HAP-1 (cell line): ENCODE data around the gene NOTUM.

Experiments used
- DNase-seq, 2 experiments: peaks; one replicate each; pipeline ENCODE4 v3.0.0-alpha.2; 2016 to 2020; ENCODE audit warnings: low spot score in 2 of 2
- H3K27me3 ChIP-seq: fragments of 250-450 bp; sonication (Bioruptor Pico); 2 replicates; pipeline ENCODE4 v1.5.1; 2020; ENCODE audit warnings: low read depth, mild to moderate bottlenecking, moderate library complexity
- H3K36me3 ChIP-seq: fragments of 250-450 bp; sonication (Bioruptor Pico); replicated peaks from 2 replicates; pipeline ENCODE4 v1.5.1; 2020; ENCODE audit warnings: mild to moderate bottlenecking
- H3K4me1 ChIP-seq: fragments of 250-450 bp; sonication (Bioruptor Pico); 2 replicates; pipeline ENCODE4 v1.5.1; 2020; ENCODE audit warnings: mild to moderate bottlenecking
- H3K4me3 ChIP-seq: fragments of 250-450 bp; sonication (Bioruptor Pico); 2 replicates; pipeline ENCODE4 v1.5.1; 2020; ENCODE audit warnings: mild to moderate bottlenecking, moderate library complexity
- H3K9me3 ChIP-seq: fragments of 250-450 bp; sonication (Bioruptor Pico); 2 replicates; pipeline ENCODE4 v1.5.1; 2020; ENCODE audit warnings: mild to moderate bottlenecking, moderate library complexity
- in situ Hi-C: fragments of 300-500 bp; cut with MboI; formaldehyde crosslinking; loops from 3 replicates; pipeline ENCODE4 v1.14.3; 2020; ENCODE audit warnings: low sequenced_read_pairs, inconsistent platforms, mixed read lengths

NOTUM gene

GRCh38 chr17:81934850-81935708 lies 25.9 kb downstream of the NOTUM start:
- no peak for DNase-seq
- no peaks in the 10 kb centered on the region for H3K9me3 ChIP-seq
- peaks cover 36% of the 10 kb centered on the region for H3K36me3 ChIP-seq
- no peaks in the 10 kb centered on the region for H3K27me3 ChIP-seq
- H3K4me3 ChIP-seq: no peak overlapping the region
- H3K4me1 ChIP-seq: peaks cover 9% of the 10 kb centered on the region
- in situ Hi-C loops: no loop called here

- H3K4me3 ChIP-seq: no peak overlapping the region
- H3K27me3 ChIP-seq: no peaks in the 10 kb centered on the region
- in situ Hi-C loops: no loop called here
- H3K9me3 ChIP-seq: no peaks in the 10 kb centered on the region
- H3K36me3 ChIP-seq: peaks cover 36% of the 10 kb centered on the region
- DNase-seq: no peak
- H3K4me1 ChIP-seq: peaks cover 9% of the 10 kb centered on the region
Measured at GRCh38 chr17:81934098-81934757, 26.8 kb downstream of the NOTUM start.

DNA sequence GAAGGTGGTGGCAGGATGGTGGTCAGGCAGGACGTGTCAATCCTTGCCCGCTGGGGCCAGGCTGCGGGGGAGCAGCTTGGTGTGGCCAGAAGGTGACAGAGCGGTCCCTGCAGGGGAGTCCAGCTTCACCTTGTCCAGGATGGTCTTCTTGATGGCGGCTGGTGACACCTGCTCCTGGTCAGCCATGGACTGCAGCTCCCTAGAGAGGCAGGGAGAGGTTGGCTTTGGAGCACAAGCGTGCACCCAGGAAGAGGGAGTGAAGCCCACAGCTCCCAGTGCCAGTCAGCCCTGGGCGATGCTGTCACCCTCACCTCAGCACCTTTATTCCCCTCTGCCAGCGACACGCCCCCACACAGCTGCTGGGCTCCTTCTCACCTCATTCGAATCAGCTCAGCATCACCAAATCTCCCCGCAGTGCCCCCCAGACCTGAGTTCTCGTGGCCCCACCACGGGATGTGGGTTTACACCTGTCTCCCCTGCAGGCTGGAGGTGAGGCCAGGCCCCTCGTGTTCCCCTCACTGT lies 27.7 kb downstream of the NOTUM start:
- H3K4me3 ChIP-seq: no peak overlapping the region
- in situ Hi-C loops: no loop called here

GRCh38 chr17:81932333-81932983 lies 28.5 kb downstream of the NOTUM start:
- in situ Hi-C loops: no loop called here
- peaks cover 6% of the 10 kb centered on the region for H3K4me1 ChIP-seq

More for the DNA sequence above, 27.7 kb downstream of the NOTUM start:
- peaks cover 36% of the 10 kb centered on the region for H3K36me3 ChIP-seq
- H3K9me3 ChIP-seq: no peaks in the 10 kb centered on the region
- peaks cover 9% of the 10 kb centered on the region for H3K4me1 ChIP-seq
- no peaks in the 10 kb centered on the region for H3K27me3 ChIP-seq
- DNase-seq: no peak

DNA sequence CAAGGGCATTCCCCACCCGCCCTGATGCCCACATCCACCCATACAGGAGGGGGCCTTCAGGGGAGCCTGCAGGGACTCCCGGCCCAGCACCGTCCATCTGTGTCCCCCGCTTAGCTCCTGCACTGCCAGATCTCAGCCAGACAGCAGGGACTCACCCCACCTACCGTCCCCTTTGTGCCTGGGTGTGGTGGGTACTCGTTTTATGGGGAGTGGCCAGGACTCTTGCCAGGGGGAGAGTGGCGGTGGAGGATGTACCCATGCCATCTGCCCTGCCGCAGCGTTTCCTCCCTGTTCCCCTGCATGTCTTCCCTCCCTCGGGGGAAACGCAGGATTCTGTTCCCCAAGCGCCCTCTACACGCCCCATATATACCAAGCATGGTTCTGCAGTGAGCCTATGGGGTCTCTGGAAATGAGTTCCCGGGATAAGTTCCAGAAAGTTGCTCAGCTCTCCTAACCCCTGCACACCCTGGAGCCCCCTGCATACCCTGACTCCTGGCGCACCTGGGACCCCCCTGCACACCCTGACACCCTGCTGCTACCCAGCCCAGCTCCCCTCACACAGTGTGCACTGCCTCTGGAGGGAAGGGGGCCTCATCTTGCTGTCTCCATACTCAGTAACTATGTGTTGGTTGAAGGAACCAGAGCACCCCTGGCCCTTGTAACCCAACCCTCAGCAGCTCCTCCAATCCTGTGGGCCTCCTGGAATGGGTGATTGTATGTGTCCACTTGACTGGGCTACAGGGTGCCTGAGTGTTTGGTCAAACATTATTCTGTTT lies 29.2 kb downstream of the NOTUM start:
- Histone ChIP-seq H3K27me3 (no peaks in the 10 kb centered on the region), H3K4me3 (no peak overlapping the region), H3K4me1 (peaks cover 4% of the 10 kb centered on the region), H3K9me3 (no peaks in the 10 kb centered on the region), H3K36me3 (peaks cover 36% of the 10 kb centered on the region)
- DNase-seq: no peak
- in situ Hi-C loops: no loop called here

More at GRCh38 chr17:81932333-81932983, 28.5 kb downstream of the NOTUM start:
- Histone ChIP-seq H3K4me3 (no peak overlapping the region), H3K27me3 (no peaks in the 10 kb centered on the region), H3K36me3 (peaks cover 36% of the 10 kb centered on the region), H3K9me3 (no peaks in the 10 kb centered on the region)
- DNase-seq: no peak

DNA sequence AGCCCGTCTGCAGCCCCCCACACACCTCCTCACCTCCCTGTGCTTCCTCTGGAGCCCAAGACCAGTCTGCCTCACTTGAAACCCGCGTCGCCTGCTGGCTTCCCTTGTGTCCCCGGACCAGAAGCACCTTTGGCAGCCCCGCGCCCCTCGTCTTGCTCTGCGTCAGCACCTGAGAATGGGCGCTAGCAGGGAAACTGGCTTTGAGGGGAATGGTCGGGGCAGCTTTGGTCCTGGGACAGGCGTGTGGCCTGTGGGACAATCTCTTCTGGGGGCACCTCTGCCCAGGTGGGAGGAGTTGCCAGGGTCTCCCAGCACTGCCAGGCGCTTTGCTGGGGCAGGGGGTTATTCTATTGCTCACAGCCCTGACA lies 29.8 kb downstream of the NOTUM start:
- in situ Hi-C loops: no loop called here
- peaks cover 6% of the 10 kb centered on the region for H3K4me1 ChIP-seq

GRCh38 chr17:81930142-81931125 lies 30.6 kb downstream of the NOTUM start:
- H3K4me3 ChIP-seq: no peak overlapping the region
- H3K4me1 ChIP-seq: peaks cover 3% of the 10 kb centered on the region; the same call in 1 of the 2 replicates
- no peaks in the 10 kb centered on the region for H3K27me3 ChIP-seq
- H3K36me3 ChIP-seq: peaks cover 30% of the 10 kb centered on the region
- in situ Hi-C loops: no loop called here
- H3K9me3 ChIP-seq: no peaks in the 10 kb centered on the region
- DNase-seq: no peak

More for the DNA sequence above, 29.8 kb downstream of the NOTUM start:
- no peak for DNase-seq
- Histone ChIP-seq H3K27me3 (no peaks in the 10 kb centered on the region), H3K36me3 (peaks cover 36% of the 10 kb centered on the region), H3K9me3 (no peaks in the 10 kb centered on the region), H3K4me3 (no peak overlapping the region)

DNA sequence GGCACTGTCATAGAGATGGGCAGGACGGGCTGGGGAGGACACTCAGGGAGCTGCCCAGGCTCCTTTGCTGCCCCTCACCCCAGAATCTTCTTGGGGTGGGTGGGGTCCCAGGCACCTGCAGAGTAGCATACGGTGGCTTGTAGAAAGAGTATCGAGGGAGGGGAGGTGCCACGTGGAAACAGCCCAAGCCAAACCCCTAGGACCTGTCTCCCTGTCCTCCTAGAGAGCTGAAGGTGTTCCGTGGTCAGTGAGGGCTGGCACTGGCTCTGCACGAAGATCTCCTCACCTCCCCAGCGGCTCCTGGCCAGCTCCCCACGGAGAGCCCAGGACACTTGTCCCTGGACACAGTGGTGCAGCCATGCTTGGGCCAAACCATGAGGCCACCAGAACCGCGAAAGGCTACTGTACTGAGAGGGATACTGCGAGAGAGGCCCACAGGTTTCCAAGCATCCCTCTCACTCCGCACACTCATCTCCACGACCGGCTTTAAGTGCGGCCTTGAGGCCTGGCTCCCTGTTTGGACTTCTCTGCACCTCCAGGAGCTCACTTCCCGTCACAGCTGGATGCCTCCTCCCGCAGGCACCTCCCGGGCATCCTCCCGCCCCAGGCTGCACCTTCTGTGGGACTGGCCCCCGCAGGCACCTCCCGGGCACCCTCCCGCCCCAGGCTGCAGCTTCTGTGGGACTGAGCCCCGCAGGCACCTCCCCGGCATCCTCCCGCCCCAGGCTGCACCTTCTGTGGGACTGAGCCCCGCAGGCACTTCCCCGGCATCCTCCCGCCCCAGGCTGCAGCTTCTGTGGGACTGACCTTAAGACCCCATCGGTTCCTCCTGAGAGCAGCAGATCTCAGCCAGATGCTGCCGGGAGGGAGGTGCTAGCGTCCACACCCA lies 31.5 kb downstream of the NOTUM start:
- no peak for DNase-seq
- H3K36me3 ChIP-seq: peaks cover 21% of the 10 kb centered on the region
- no peaks in the 10 kb centered on the region for H3K9me3 ChIP-seq
- peaks cover 3% of the 10 kb centered on the region; the same call in 1 of the 2 replicates for H3K4me1 ChIP-seq
- no peaks in the 10 kb centered on the region for H3K27me3 ChIP-seq
- in situ Hi-C loops: loop anchor here (5.0 kb wide), 1 partner anchor 93 kb away; the partner anchor contains the start of genes CENPX and LRRC45
- H3K4me3 ChIP-seq: no peak overlapping the region

DNA sequence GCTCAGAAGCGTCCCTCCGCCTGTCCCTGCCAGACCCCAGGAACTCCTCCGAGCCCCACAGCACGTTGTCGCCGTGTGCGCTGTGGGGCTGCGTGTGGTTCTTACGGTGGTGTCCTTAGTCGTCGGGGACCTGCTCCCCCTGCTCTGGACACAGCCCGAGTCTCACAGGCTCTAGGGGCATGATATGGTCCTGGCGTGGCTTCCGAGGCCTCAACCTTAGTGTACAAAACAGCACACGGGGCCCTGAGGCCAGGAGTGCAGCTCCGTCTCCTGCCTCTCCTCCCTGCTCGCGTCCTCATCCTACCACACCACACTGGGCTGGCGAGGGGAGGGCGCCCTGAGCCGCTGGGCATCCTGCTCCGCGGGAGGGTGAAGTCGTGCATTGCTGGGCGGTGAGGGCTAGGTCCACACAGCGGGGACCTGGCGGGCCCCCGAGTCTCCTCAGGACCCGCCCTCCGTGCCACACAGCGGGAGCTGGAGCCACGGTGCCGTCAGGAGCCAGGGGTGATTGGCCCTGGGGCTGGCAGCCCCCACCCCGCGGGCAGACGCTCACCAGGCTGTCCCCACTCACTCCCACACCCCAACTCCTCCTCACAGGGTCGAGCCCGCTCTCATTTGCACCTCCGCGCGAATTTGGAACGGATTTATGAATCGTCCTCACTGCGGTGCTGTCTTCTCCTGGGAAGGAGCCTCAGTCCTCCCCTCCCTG lies 32.3 kb downstream of the NOTUM start:
- DNase-seq: no peak
- peaks cover 13% of the 10 kb centered on the region for H3K36me3 ChIP-seq
- in situ Hi-C loops: loop anchor here (5.0 kb wide), 1 partner anchor 94 kb away; the partner anchor contains the start of genes CENPX and LRRC45

GRCh38 chr17:81927653-81928543 lies 33.1 kb downstream of the NOTUM start, which contains the start of gene MAFG:
Gene MAFG (minus strand): TSS chr17:81927735. CDS start chr17:81923185, 4,550 bp downstream.
- Histone ChIP-seq H3K4me3 (peak within 1 kb of the TSS; percentile 56), H3K4me1 (peaks cover 11% of the 10 kb centered on the region; the same call in 1 of the 2 replicates), H3K9me3 (no peaks in the 10 kb centered on the region), H3K27me3 (no peaks in the 10 kb centered on the region), H3K36me3 (peaks cover 5% of the 10 kb centered on the region)
- in situ Hi-C loops: loop anchor here (5.0 kb wide), 1 partner anchor 94 kb away; the partner anchor contains the start of genes CENPX and LRRC45
- peak; percentile 89 to 94 for DNase-seq

More for the DNA sequence above, 32.3 kb downstream of the NOTUM start:
- Histone ChIP-seq H3K9me3 (no peaks in the 10 kb centered on the region), H3K4me3 (peak overlapping the region; percentile 40), H3K4me1 (peaks cover 7% of the 10 kb centered on the region; the same call in 1 of the 2 replicates), H3K27me3 (no peaks in the 10 kb centered on the region)
